HCT116 (cell line): ENCODE measurements around the gene RPTOR. TPM values are rescaled to one million over a fixed set of nuclear protein-coding genes. Genes with fewer than 3 reads are reported as not detected.

Experiments used
- ATAC-seq: fragments of 200-7000 bp; cut with Tn5 transposase; 2 replicates; pipeline ENCODE4 v1.9.1; 2020; ENCODE audit warnings: mild to moderate bottlenecking, moderate library complexity
- BruUV-seq: library from RNA; stranded (reverse); fragments of 400-500 nt; replicated peaks from 2 replicates; lab custom pipeline; 2021; lab: Mats Ljungman, UMichigan
- CTCF ChIA-PET: fragments of 300-600 bp; sonication (Branson Sonifier 250); formaldehyde crosslinking; loops from one replicate; lab custom pipeline; 2021; ENCODE audit warnings: antibody characterized with exemption; lab: Charles Lee
- POLR2A ChIA-PET: fragments of 300-600, 350-600 bp; sonication (Branson Sonifier 250); formaldehyde crosslinking; loops from one replicate; lab custom pipeline; 2021; ENCODE audit warnings: antibody characterized with exemption; lab: Charles Lee
- RAD21 ChIA-PET, 2 experiments: fragments of 300-600 bp; sonication (Branson Sonifier 250); formaldehyde crosslinking; loops; one replicate each; lab custom pipeline; 2023; ENCODE audit warnings: low total read pairs in 2 of 2; ENCODE audit not compliant: uncharacterized antibody in 2 of 2, unreplicated experiment in 2 of 2, low non-redundant PET in 1 of 2; lab: Charles Lee
- DNase-seq: peaks from one replicate; pipeline ENCODE4 v3.0.0-alpha.2; 2010; ENCODE audit warnings: low read depth, low spot score
- H2AFZ ChIP-seq: fragments of 200-600 bp; shearing (Covaris generic), sonication (generic); 2 replicates; pipeline ENCODE4 v1.6.1; 2017; ENCODE audit warnings: low read depth, mixed run types, mixed read lengths, antibody characterized with exemption, low read length; ENCODE audit not compliant: poor library complexity, severe bottlenecking
- H3K27ac ChIP-seq: 2 replicates; pipeline ENCODE4 v1.5.1; 2012; ENCODE audit warnings: low read depth, low read length
- H3K27me3 ChIP-seq: fragments of 200-600 bp; sonication (generic); 2 replicates; pipeline ENCODE4 v1.6.1; 2016; ENCODE audit warnings: mixed run types, low read length, mixed read lengths; ENCODE audit not compliant: insufficient read depth
- H3K36me3 ChIP-seq, 2 experiments: fragments of 200-500 bp in 1 of 2; fragments of 200-600 bp in 1 of 2; sonication (Bioruptor generic) in 1 of 2; sonication (generic) in 1 of 2; 2 replicates each; pipeline versions ENCODE4 v1.5.1 to v1.6.1; 2014 to 2016; ENCODE audit warnings: low read length in 2 of 2, inconsistent platforms in 1 of 2, mixed read lengths in 1 of 2, mixed run types in 1 of 2; ENCODE audit not compliant: insufficient read depth in 2 of 2, control insufficient read depth in 1 of 2
- H3K4me1 ChIP-seq, 2 experiments: fragments of 200-600 bp in 1 of 2; sonication (generic) in 1 of 2; 2 replicates each; pipeline versions ENCODE4 v1.5.1 to v1.6.1; 2012 to 2017; ENCODE audit warnings: low read length in 2 of 2, inconsistent platforms in 1 of 2, mild to moderate bottlenecking in 1 of 2, mixed read lengths in 1 of 2, mixed run types in 1 of 2, moderate library complexity in 1 of 2; ENCODE audit not compliant: insufficient read depth in 2 of 2, control insufficient read depth in 1 of 2
- H3K4me2 ChIP-seq: fragments of 200-600 bp; sonication (generic); 2 replicates; pipeline ENCODE4 v1.6.1; 2017; ENCODE audit warnings: mixed run types, low read length, mixed read lengths
- H3K4me3 ChIP-seq, 2 experiments: fragments of 200-600 bp in 1 of 2; sonication (generic) in 1 of 2; replicated peaks in 1 of 2; 2 replicates each; pipeline ENCODE4 v1.5.1; 2011 to 2016; ENCODE audit warnings: low read length in 2 of 2, control low read depth in 1 of 2, low read depth in 1 of 2, mild to moderate bottlenecking in 1 of 2, mixed read lengths in 1 of 2, mixed run types in 1 of 2
- H3K79me2 ChIP-seq: fragments of 200-600 bp; sonication (generic); 2 replicates; pipeline ENCODE4 v1.6.1; 2017; ENCODE audit warnings: mild to moderate bottlenecking, mixed run types, low read length, moderate library complexity, mixed read lengths; ENCODE audit not compliant: insufficient read depth
- H3K9ac ChIP-seq: fragments of 200-600 bp; sonication (generic); 2 replicates; pipeline ENCODE4 v1.6.1; 2016; ENCODE audit warnings: low read length, mixed read lengths
- H3K9me2 ChIP-seq: fragments of 200-600 bp; sonication (generic), shearing (Covaris generic); 2 replicates; pipeline ENCODE4 v1.6.1; 2017; ENCODE audit warnings: mixed run types, mild to moderate bottlenecking, moderate library complexity; ENCODE audit not compliant: insufficient read depth
- H3K9me3 ChIP-seq, 2 experiments: fragments of 200-500 bp in 1 of 2; fragments of 200-600 bp in 1 of 2; sonication (Bioruptor generic) in 1 of 2; sonication (generic) in 1 of 2; 2 replicates each; pipeline ENCODE4 v1.6.1; 2014 to 2017; ENCODE audit warnings: low read length in 2 of 2, mixed read lengths in 2 of 2, inconsistent platforms in 1 of 2, low read depth in 1 of 2, mild to moderate bottlenecking in 1 of 2, mixed run types in 1 of 2, moderate library complexity in 1 of 2; ENCODE audit not compliant: control insufficient read depth in 1 of 2, insufficient read depth in 1 of 2
- H4K20me1 ChIP-seq: fragments of 200-600 bp; sonication (generic), shearing (Covaris generic); 2 replicates; pipeline ENCODE4 v1.6.1; 2017; ENCODE audit warnings: mixed run types, mild to moderate bottlenecking, moderate library complexity; ENCODE audit not compliant: insufficient read depth
- EGR1 ChIP-seq: IDR thresholded peaks from 2 replicates; pipeline ENCODE4 v1.6.1; 2012; ENCODE audit warnings: low read depth
- EZH2phosphoT487 ChIP-seq: fragments of 200-600 bp; IDR thresholded peaks from 2 replicates; pipeline ENCODE4 v1.6.1; 2018; ENCODE audit warnings: antibody characterized with exemption, borderline replicate concordance
- POLR2AphosphoS5 ChIP-seq: IDR thresholded peaks from 2 replicates; pipeline ENCODE4 v1.6.1; 2011; ENCODE audit warnings: mild to moderate bottlenecking, low read depth, low read length, moderate library complexity
- ZFX ChIP-seq: fragments of 450-650 bp; IDR thresholded peaks from 2 replicates; pipeline ENCODE4 v1.6.1; 2017
- intact Hi-C: fragments of 100-400 bp; cut with micrococcal nuclease; formaldehyde crosslinking; loops from 2 replicates; pipeline ENCODE4 v1.10.0; 2022
- total RNA-seq: library from RNA; stranded (reverse); gene quantifications from one replicate; pipeline ENCODE4 v1.2.1, GENCODE V29; 2021; ENCODE audit not compliant: unreplicated experiment
- TF ChIP-seq, protein P1 (sequence below), 3 experiments: fragments of 200-600 bp in 1 of 3; sonication (generic) in 1 of 3; IDR thresholded peaks in 2 of 3; conservative IDR thresholded peaks in 1 of 3; 2 replicates each; pipeline ENCODE4 v1.5.1; 2012 to 2017; ENCODE audit warnings: low read depth in 2 of 3, low read length in 2 of 3, antibody characterized with exemption in 1 of 3, borderline replicate concordance in 1 of 3, control low read depth in 1 of 3, mild to moderate bottlenecking in 1 of 3, mixed read lengths in 1 of 3, mixed run types in 1 of 3, moderate library complexity in 1 of 3; ENCODE audit not compliant: insufficient read depth in 1 of 3
- TF ChIP-seq, protein P2 (sequence below): IDR thresholded peaks from 2 replicates; pipeline ENCODE4 v1.6.1; 2012

RPTOR gene
- total RNA-seq, 1 experiment from 2014 or later = 69.5 TPM

DNA sequence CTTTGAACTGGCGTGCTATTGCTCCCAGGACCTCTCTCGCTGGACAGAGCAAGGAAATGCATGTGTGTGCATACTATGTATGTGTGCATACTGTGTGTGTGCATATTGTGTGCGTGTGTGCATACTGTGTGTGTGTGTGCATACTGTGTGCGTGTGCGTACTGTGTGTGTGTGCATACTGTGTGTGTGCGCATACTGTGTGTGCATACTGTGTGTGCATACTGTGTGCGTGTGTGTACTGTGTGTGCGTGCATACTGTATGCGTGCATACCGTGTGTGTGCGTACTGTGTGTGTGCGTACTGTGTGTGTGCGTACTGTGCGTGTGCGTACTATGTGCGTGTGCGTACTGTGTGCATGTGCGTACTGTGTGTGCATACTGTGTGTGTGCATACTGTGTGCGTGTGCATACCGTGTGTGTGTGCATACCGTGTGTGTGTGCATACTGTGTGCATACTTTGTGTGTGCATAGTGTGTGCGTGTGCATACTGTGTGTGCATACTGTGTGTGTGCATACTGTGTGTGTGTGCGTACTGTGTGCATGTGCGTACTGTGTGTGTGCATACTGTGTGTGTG is 89.4 kb downstream of the RPTOR start:
- Histone ChIP-seq H3K9ac (no peak overlapping the region), H3K79me2 (peaks cover 99% of the 10 kb centered on the region), H3K4me2 (no peak overlapping the region), H3K9me2 (no peaks in the 10 kb centered on the region), H3K27ac (no peak overlapping the region), H3K4me1 (no peaks in the 10 kb centered on the region), H3K36me3 (no peaks in the 10 kb centered on the region), H4K20me1 (peaks cover 8% of the 10 kb centered on the region; the same call in 1 of the 2 replicates), H3K4me3 (no peak overlapping the region), H3K9me3 (no peaks in the 10 kb centered on the region), H3K27me3 (no peaks in the 10 kb centered on the region), H2AFZ (no peak overlapping the region)
- DNase-seq (no peak), ATAC-seq (no peak)
- CTCF ChIA-PET = no interaction called here
- intact Hi-C loops = no loop called here
- no peak for TF ChIP-seq ZFX
- TF ChIP-seq, protein P1, sequence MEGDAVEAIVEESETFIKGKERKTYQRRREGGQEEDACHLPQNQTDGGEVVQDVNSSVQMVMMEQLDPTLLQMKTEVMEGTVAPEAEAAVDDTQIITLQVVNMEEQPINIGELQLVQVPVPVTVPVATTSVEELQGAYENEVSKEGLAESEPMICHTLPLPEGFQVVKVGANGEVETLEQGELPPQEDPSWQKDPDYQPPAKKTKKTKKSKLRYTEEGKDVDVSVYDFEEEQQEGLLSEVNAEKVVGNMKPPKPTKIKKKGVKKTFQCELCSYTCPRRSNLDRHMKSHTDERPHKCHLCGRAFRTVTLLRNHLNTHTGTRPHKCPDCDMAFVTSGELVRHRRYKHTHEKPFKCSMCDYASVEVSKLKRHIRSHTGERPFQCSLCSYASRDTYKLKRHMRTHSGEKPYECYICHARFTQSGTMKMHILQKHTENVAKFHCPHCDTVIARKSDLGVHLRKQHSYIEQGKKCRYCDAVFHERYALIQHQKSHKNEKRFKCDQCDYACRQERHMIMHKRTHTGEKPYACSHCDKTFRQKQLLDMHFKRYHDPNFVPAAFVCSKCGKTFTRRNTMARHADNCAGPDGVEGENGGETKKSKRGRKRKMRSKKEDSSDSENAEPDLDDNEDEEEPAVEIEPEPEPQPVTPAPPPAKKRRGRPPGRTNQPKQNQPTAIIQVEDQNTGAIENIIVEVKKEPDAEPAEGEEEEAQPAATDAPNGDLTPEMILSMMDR (IDR thresholded peaks at IDR 0.05 in 2 of 3, conservative IDR thresholded peaks at IDR 0.05 in 1 of 3; ENCODE audit: borderline replicate concordance in 1 of 3, insufficient read depth in 1 of 3, low read depth in 2 of 3, low read length in 2 of 3) = no peak
- TF ChIP-seq EZH2phosphoT487 = no peak
- no peak for TF ChIP-seq POLR2AphosphoS5
- no peak for TF ChIP-seq EGR1
- BruUV-seq = no TSS peak
- POLR2A ChIA-PET = no interaction called here
- RAD21 ChIA-PET = no interaction called here

DNA sequence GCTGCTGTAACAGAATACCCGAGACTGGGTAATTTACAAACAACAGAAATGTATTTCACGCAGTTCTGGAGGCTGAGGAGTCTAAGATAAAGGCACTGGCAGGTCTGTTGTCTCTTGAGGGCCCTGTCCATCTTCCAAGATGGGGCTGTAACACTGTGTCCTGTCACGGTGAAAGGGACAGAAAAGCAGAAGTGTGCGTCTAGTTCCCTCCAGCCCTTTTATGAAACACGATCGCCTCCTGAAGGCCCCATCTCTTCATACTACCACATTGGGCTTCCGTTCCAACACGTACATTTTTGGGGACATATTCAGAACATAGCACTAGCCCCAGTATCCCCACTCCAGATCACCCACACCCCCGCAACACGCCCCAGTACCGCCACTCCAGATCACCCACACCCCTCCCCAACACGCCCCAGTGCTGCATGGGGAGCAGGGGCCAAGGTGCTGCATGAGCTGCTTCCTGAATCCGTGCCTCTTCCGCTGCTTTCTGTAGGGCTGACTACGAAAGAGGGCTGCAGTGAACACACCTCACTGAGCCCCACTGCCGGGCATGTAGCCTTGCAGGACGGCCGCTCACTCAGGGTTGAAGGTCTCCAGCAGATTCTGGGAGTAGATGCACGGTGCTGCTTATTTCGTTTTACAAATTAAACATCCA is 91.9 kb downstream of the RPTOR start:
- H4K20me1 ChIP-seq = peaks cover 4% of the 10 kb centered on the region; the same call in 1 of the 2 replicates
- TF ChIP-seq, protein P2, sequence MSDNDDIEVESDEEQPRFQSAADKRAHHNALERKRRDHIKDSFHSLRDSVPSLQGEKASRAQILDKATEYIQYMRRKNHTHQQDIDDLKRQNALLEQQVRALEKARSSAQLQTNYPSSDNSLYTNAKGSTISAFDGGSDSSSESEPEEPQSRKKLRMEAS = no peak
- TF ChIP-seq, all 23 proteins: peak for 0
- Histone ChIP-seq H3K9ac (no peak overlapping the region), H3K9me3 (no peaks in the 10 kb centered on the region), H3K27me3 (no peaks in the 10 kb centered on the region), H3K79me2 (peaks cover 99% of the 10 kb centered on the region), H3K4me3 (no peak overlapping the region), H3K36me3 (no peaks in the 10 kb centered on the region), H3K4me2 (no peak overlapping the region), H2AFZ (no peak overlapping the region), H3K9me2 (no peaks in the 10 kb centered on the region), H3K4me1 (no peaks in the 10 kb centered on the region), H3K27ac (no peak overlapping the region)
- no TSS peak for BruUV-seq
- no peak for ATAC-seq
- ChIA-PET POLR2A (no interaction called here), CTCF (interaction anchor here (1.2 kb wide), 1 partner anchor 13 kb away, joined by 4 read pairs; no protein-coding TSS in a partner anchor), RAD21 (no interaction called here)
- intact Hi-C loops = no loop called here
- no peak for DNase-seq
